HG03558 (cell line): Measurements from ENCODE around the gene MAP3K21.

Source experiments
- ATAC-seq: cut with Tn5 transposase; IDR thresholded peaks from one replicate; pipeline ENCODE4 v1.9.1; 2021; ENCODE audit warnings: moderate number of reproducible peaks; ENCODE audit not compliant: unreplicated experiment; ENCODE audit errors: extremely low read depth

Gene MAP3K21

DNA sequence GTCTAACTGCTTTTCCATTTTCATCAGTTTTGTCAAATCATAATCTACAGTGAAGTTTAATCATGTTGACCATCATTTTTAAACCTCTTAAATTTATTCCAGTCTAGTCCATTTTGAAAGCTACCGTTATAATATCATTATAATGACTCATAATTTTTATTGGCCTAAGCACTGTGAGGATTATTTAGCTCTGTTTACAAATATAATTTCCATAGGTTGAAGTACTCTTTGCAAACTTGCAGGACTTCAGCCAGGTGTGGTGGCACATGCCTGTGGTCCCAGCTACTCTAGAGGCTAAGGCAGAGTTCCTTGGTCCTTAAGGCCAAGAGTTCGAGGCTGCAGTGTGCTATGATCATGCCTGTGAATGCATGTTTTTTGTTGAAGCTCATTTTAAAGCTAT lies 54.3 kb downstream of the MAP3K21 start:
- no peak for ATAC-seq

DNA sequence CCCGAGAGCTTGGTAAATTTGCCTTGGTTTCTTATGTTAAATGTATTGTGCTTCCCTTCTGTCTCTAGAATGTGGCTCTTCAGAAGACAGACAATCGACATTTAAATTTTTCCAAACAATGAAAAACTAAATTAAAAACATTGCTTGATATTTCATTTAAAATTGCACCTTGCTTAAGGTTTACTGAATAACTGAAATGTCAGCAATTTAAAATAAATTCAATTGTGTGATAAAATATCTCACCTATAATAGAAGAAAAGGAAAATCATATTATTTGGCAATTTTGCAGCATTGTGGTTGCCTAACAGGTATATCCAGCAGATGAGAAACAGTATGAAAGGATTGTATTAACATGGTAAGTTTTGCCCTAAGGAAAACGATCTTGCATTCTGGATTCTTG lies 56.5 kb downstream of the MAP3K21 start:
- ATAC-seq, result no peak

- no peak for ATAC-seq
These were observed 58.8 kb downstream of the MAP3K21 start for GRCh38 chr1:233386336-233386735.

DNA sequence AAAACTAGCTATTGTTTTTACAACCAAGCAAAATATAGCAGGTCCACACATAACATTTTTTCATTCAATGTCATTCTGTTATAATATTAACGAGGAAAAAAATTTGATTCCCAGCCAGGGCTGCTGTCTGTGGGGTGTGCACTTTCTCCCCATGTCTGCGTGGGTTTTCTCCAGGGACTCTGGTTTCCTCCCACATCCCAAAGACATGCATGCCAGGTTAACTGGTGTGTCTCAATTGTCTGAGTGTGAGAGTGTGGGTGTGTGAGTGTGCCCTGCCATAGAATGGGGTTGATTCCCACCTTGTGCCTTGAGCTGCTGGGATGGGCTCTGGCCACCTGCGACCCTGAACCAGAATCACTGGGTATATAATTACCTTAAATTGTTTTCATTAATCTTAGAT lies 60.1 kb downstream of the MAP3K21 start:
- no peak for ATAC-seq

GRCh38 chr1:233389169-233389568 lies 61.6 kb downstream of the MAP3K21 start:
- ATAC-seq, result no peak

- no peak for ATAC-seq
These were observed 62.4 kb downstream of the MAP3K21 start for GRCh38 chr1:233389893-233390292.

DNA sequence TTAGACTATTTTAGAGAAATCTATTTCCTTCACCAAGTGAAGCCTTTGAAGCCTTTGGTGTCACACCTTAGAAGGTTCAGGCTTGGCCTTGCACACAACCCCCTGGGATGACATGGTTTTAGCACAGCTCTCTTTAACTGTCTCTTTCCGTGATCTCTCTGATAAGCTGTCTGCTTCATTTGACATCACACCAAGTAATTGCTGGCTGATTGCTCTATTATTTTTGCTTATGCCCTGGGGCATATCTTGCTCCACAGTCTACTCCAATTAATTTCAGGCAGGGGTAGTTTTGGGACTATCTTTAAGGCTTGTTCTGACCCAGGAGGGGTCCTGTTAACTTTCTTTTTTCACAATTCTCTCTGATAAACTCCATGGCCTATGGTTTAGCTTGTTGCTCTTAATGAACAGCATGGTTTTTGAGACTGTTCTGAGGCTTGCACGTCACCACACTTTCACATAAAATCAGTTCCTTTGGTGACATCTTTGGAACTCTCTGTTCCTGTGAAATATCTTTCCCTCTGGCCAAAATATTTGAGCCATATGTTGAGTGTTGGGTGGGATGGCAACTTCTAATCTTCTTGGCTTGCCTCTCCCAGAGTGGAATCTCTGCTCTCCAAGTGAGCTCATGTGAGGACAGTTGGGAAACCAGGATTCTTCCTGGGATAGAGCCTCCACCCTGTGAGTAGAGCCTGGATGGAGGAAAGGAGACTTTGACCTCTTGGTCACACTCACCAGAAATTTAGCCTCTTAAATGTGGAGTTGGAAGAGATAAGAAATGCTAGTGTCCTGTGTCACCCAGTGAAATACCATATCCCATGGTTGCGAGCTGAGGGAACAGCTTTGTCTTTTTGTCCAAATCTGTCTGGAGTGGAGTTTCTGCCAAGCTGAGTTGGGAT lies 63.6 kb downstream of the MAP3K21 start:
- ATAC-seq, result no peak

GRCh38 chr1:233393084-233393840 lies 65.7 kb downstream of the MAP3K21 start:
- no peak for ATAC-seq

GRCh38 chr1:233393926-233394680 lies 66.6 kb downstream of the MAP3K21 start:
- no peak for ATAC-seq

- ATAC-seq, result no peak
These were observed 67.6 kb downstream of the MAP3K21 start for GRCh38 chr1:233394860-233395717.

DNA sequence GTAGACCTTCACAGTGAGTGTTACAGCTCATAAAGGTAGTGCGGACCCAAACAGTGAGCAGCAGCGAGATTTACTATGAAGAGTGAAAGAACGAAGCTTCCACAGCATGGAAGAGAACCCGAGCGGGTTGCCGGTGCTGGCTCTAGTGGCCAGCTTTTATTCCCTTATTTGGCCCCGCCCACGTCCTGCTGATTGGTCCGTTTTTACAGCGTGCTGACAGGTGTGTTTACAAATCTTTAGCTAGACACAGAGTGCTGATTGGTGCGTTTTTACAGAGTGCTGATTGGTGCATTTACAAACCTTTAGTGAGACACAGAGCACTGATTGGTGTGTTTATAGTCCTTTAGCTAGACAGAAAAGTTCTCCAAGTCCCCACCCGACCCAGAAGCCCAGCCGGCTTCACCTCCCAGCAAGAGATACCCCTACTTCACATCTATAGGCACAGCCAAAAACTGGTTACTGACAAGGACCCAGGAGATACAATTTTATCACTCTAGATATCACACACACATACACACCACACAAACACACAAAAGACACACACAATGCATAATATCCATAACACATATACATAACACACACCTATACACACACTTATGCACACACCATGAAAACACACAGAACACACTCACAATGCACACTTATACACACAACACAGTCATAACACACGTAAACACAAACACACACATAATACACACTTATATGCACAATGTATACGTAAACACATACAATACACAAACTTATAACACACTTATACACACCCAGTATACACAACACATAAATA lies 68.5 kb downstream of the MAP3K21 start:
- no peak for ATAC-seq

GRCh38 chr1:233406339-233406960 lies 78.9 kb downstream of the MAP3K21 start:
- ATAC-seq, result no peak

DNA sequence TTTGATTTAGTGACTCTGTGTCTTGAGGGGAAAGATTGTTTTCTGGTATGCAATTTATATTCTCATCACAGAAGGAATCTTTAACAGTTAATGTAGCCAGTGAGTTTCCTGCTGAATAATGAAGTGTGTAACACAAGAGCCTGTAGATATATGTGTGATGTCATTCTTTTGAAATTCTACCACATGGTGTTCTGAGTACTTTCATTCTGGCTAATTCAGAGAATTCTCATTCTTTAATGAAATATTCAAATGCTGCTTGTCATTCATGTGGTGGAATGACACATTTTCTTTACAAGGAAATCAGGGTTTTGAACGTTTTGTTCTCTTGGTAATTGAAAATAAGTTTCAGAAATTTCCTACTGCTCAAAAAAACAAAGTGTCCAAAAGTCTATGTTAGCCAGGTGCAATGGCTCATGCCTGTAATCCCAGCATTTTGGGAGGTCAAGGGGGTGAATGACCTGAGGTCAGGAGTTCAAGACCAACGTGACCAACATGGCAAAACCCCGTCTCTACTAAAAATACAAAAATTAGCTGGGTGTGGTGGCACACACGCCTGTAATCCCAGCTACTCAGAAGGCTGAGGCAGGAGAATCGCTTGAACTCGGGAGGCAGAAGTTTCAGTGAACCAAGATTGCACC lies 79.6 kb downstream of the MAP3K21 start:
- ATAC-seq, result no peak

DNA sequence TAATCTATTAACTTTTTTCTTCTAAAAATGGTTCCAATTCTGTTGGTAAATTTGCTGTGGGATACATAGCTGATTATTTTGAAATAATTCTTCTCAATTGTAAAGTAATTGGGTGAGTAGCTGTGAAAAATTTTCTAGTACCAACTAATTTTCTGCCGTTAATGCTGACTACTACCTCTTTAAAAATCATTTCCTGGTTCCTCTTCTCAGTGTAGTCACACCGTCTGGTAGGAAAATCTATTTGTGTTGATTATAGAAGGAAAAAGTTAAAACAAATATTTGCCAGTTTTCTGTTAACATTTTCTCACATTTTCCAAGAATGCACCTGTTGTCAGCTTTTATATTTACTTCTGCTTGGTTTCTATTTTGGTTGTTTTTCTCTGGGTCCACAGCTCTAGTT lies 82.0 kb downstream of the MAP3K21 start:
- no peak for ATAC-seq

DNA sequence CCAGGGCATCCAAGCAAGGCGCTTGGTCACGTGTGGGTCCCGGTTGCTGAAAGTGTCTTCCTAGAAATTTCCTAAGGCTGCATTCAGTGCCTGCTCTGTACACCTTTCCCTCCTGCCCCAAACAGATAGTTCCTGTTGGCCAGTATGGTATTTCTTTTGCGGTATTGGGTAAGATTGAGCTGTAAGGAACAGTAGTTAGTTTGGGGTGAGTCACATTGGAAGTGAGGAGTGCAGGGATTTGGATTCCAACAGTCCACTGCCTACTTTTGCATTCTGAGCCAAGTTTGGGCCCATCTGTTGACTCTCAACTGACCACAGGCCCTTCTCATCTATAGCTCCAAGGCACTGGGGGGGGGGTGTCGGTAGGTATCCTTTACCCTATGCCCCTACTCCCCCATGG lies 83.4 kb downstream of the MAP3K21 start:
- no peak for ATAC-seq

GRCh38 chr1:233412812-233413211 lies 85.3 kb downstream of the MAP3K21 start:
- no peak for ATAC-seq

DNA sequence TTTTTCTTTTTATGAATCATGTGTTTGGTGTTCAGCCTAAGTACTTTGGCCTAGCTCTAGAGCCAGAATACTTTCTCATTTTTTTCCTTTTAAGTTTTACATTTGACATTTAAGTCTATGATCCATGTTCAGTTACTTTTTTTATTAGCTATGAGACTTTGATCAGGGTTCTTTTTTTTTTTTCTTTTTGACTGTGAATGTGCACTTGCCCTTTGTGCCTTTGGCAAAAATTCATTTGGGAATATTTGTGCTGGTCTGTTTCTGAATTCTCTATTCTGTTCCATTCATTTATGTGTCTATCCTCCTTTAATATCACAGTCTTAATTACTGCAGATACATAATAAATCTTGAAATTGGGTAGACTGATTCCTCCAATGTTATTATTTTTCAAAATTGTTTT lies 93.8 kb downstream of the MAP3K21 start:
- no peak for ATAC-seq

DNA sequence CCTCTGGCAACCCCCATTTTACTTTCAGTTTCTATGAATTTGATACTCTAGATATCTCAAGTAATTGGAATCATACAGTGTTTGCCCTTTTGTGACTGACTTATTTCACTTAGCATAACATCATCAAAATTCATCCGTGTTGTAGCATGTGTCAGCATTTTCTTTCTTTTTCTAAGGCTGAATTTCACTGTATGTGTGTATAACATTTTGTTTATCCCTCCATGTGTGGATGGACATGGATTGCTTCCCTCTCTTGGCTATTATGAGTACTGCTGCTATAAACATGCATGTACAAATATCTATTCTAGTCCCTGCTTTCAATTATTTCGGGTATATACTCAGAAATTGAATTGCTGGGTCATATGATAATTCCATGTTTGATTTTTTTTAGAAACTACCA lies 97.3 kb downstream of the MAP3K21 start:
- no peak for ATAC-seq
